NCI-H2081 (cell line): ENCODE results near the gene SERPINA1.

Experiments used
- DNase-seq, 2 experiments: peaks; one replicate each; lab custom pipeline; 2025; lab: John Stamatoyannopoulos, UW

The SERPINA1 gene

GRCh38 chr14:94382716-94383596 lies 5.4 kb downstream of the SERPINA1 start:
- no peak for DNase-seq

GRCh38 chr14:94382099-94382715 lies 6.2 kb downstream of the SERPINA1 start:
- no peak for DNase-seq

DNA sequence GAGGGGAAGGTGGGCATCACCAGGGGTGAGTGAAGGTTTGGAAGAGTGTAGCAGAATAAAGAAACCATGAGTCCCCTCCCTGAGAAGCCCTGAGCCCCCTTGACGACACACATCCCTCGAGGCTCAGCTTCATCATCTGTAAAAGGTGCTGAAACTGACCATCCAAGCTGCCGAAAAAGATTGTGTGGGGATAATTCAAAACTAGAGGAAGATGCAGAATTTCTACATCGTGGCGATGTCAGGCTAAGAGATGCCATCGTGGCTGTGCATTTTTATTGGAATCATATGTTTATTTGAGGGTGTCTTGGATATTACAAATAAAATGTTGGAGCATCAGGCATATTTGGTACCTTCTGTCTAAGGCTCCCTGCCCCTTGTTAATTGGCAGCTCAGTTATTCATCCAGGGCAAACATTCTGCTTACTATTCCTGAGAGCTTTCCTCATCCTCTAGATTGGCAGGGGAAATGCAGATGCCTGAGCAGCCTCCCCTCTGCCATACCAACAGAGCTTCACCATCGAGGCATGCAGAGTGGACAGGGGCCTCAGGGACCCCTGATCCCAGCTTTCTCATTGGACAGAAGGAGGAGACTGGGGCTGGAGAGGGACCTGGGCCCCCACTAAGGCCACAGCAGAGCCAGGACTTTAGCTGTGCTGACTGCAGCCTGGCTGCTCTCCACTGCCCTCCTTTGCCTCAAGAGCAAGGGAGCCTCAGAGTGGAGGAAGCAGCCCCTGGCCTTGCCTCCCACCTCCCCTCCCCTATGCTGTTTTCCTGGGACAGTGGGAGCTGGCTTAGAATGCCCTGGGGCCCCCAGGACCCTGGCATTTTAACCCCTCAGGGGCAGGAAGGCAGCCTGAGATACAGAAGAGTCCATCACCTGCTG lies 7.0 kb downstream of the SERPINA1 start:
- DNase-seq, result no peak

DNA sequence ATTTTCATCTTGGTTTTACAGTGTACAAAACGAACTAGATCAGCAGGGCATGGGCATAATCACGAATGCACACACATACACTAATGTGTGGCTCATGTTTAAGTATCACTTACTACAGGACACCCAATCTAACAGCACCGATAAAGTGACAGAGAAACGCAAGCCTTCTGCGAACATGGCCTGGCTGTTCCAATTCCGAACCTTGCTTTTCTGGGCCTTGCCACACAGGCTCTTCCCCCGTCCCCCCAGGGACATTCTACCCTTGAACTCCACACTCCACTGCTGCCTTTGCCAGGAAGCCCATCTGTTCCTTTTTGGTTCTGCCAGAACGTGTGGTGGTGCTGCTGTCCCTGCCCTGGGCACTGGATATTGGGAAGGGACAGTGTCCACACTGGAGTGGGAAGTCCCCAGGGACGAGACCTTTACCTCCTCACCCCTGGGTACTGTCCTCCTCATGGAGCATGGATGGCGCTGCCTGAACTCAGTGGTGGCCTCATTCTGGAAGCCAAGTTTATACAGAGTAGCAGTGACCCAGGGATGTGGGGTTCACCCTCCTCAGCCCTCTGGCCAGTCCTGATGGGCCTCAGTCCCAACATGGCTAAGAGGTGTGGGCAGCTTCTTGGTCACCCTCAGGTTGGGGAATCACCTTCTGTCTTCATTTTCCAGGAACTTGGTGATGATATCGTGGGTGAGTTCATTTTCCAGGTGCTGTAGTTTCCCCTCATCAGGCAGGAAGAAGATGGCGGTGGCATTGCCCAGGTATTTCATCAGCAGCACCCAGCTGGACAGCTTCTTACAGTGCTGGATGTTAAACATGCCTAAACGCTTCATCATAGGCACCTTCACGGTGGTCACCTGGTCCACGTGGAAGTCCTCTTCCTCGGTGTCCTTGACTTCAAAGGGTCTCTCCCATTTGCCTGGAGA lies 7.9 kb downstream of the SERPINA1 start:
- no peak for DNase-seq

- DNase-seq, result no peak
These were observed 8.8 kb downstream of the SERPINA1 start for GRCh38 chr14:94379291-94380224.

- DNase-seq, result no peak
These were observed 9.7 kb downstream of the SERPINA1 start for GRCh38 chr14:94378527-94379290.

- DNase-seq, result no peak
These were observed 10.4 kb downstream of the SERPINA1 start for GRCh38 chr14:94377866-94378470.

DNA sequence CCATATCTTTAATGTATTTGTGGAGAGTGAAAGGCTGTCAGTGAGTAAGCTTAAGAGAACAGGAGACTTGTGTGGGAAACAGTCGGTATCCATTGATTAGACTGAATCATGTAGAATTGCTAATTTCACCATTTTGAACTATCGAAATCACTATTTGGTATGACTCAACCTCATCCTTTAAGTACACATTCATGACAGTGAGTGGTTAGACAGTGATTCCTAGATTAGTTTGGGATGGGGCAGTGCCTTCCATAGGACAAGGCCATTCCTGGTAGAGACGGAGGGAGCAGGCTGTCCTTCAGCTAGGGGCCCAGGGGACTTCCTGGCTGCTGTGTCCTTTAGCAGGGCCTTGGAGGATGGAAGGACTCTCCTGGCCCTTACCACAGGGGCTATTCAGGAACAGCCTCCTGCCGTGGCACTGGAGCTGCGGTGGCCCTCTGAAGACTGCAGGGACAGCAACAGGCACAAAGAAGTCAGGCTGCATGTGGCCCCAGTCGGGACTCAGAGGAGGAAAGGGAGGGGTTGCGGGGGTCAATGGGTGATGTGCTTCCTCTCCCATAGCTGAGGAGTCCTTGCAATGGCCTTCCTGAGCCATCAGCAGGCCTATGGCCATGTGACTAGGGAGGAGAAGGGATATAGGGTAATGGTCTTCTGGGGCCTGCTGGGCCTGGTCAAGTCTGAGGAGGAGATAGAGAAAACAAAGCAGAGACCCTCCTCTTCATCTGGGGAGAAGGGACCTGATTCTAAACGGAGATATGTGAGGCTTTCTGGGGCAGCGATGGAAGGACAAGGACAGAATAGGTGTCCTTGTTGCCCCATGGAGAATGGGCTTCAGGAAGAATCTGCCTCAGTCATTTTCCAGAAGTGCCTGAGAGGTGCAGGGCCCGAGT lies 11.2 kb downstream of the SERPINA1 start:
- no peak for DNase-seq

DNA sequence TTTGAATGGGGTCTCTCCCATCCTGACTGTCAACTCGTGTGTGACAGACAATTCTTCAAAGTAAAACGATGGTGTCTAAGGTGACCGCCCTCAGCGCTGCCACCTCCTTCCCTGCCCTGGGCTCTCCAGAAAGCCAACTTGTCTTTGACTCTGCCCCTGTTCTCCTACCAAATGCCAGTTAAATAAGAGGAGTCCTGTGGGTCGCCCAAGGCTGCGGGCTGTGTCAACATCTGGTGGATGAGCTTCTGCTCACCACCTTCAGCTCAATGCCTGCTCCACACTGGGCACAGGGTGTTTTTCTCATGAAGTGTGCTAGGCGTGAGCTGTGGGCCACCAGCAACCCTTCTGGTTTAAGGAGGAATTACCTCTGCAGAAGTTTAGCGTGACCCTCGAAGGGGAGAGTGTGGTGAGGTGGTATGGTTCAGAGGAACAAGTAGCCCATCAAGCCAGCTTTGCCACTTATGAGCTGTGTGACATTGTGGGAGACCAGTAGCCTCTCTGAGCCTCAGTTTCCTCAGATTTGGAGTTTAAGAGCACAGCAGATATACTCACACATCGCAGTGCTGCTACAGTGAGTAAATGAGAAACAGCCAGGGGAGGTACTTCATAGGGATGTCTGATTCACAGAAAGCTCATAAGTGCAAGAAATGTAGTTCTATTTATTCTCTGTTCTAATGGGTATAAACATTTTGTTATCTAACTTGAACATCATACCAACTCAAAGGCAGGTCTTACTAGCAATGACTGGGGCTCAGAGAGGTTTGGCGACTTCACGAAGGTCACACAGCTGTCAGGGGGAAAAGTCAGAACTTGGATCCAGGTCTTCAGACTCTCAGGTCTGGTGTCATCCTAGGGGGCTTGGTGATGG lies 12.1 kb downstream of the SERPINA1 start:
- no peak for DNase-seq

GRCh38 chr14:94375552-94376107 lies 12.8 kb downstream of the SERPINA1 start:
- DNase-seq, result no peak

- no peak for DNase-seq
These were observed 13.6 kb downstream of the SERPINA1 start for GRCh38 chr14:94374749-94375260.

- no peak for DNase-seq
These were observed 14.3 kb downstream of the SERPINA1 start for GRCh38 chr14:94374116-94374515.

- no peak for DNase-seq
These were observed 14.7 kb downstream of the SERPINA1 start for GRCh38 chr14:94373708-94374107.

GRCh38 chr14:94372021-94372605 lies 16.3 kb downstream of the SERPINA1 start:
- no peak for DNase-seq

DNA sequence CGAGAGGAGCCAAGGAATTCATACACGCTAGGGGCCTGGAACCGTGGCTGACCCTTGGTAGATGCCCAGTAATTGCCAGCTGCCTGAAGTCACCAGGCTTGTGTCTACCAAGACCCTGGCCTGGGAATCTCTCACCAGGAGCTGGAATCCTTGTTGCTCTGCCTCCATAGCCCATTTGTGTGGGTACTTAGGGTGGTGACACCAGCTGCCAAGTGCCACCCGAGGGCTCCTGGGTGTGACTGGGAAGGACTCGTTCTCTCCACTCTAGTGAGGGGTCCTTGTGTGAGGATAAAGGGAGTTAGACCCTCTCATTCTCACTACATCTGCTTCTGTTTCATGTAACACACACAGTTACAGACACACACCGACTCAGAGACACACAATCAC lies 17.9 kb downstream of the SERPINA1 start:
- DNase-seq, result no peak
